GM23248 (cell line): ENCODE results near the gene RAB3B. TPM values are rescaled to one million over a fixed set of nuclear protein-coding genes. Genes with fewer than 3 reads are reported as not detected.

Experiments used
- DNase-seq: peaks from one replicate; pipeline ENCODE4 v3.0.0-alpha.2; 2015
- H2AFZ ChIP-seq: fragments of 200-600 bp; sonication (generic); 2 replicates; pipeline ENCODE4 v1.6.1; 2016; ENCODE audit warnings: antibody characterized with exemption
- H3F3A ChIP-seq: fragments of 200-600 bp; sonication (generic); 2 replicates; pipeline ENCODE4 v1.6.1; 2016; ENCODE audit warnings: mild to moderate bottlenecking, antibody characterized with exemption, mixed run types; ENCODE audit not compliant: insufficient read depth
- H3K27ac ChIP-seq: fragments of 200-600 bp; sonication (generic); 2 replicates; pipeline ENCODE4 v1.5.1; 2016; ENCODE audit warnings: mild to moderate bottlenecking
- H3K27me3 ChIP-seq: fragments of 200-600 bp; sonication (generic); replicated peaks from 2 replicates; pipeline ENCODE4 v1.6.1; 2016; ENCODE audit warnings: mild to moderate bottlenecking; ENCODE audit not compliant: insufficient read depth
- H3K36me3 ChIP-seq: fragments of 200-600 bp; sonication (generic); 2 replicates; pipeline ENCODE4 v1.6.1; 2016; ENCODE audit warnings: low read depth, mild to moderate bottlenecking
- H3K4me1 ChIP-seq: fragments of 200-600 bp; sonication (generic); 2 replicates; pipeline ENCODE4 v1.6.1; 2016; ENCODE audit warnings: mild to moderate bottlenecking; ENCODE audit not compliant: insufficient read depth
- H3K4me2 ChIP-seq: fragments of 200-600 bp; sonication (generic); one replicate; pipeline ENCODE4 v1.6.1; 2016; ENCODE audit warnings: mild to moderate bottlenecking; ENCODE audit not compliant: unreplicated experiment
- H3K4me3 ChIP-seq: fragments of 200-600 bp; sonication (generic); 2 replicates; pipeline ENCODE4 v1.5.1; 2016; ENCODE audit warnings: mild to moderate bottlenecking
- H3K79me2 ChIP-seq: fragments of 200-600 bp; sonication (generic); 2 replicates; pipeline ENCODE4 v1.6.1; 2016; ENCODE audit warnings: mild to moderate bottlenecking; ENCODE audit not compliant: insufficient read depth
- H3K9ac ChIP-seq: fragments of 200-600 bp; sonication (generic); 2 replicates; pipeline ENCODE4 v1.6.1; 2016; ENCODE audit warnings: mild to moderate bottlenecking
- H3K9me2 ChIP-seq: fragments of 200-600 bp; sonication (generic); 2 replicates; pipeline ENCODE4 v1.6.1; 2016; ENCODE audit warnings: mixed run types, mild to moderate bottlenecking, moderate library complexity; ENCODE audit not compliant: insufficient read depth
- H3K9me3 ChIP-seq: fragments of 200-600 bp; sonication (generic); one replicate; pipeline ENCODE4 v1.6.1; 2017; ENCODE audit warnings: low read depth
- H4K20me1 ChIP-seq: fragments of 200-600 bp; sonication (generic); 2 replicates; pipeline ENCODE4 v1.6.0; 2016; ENCODE audit not compliant: insufficient read depth
- EZH2 ChIP-seq: fragments of 200-600 bp; sonication (generic); IDR thresholded peaks from 2 replicates; pipeline ENCODE4 v1.6.1; 2018; ENCODE audit warnings: antibody characterized with exemption, mild to moderate bottlenecking; ENCODE audit not compliant: insufficient read depth, poor library complexity, severe bottlenecking
- EZH2phosphoT487 ChIP-seq: fragments of 200-600 bp; sonication (generic); IDR thresholded peaks from 2 replicates; pipeline ENCODE4 v1.6.1; 2018; ENCODE audit warnings: antibody characterized with exemption, moderate library complexity, mild to moderate bottlenecking, low read depth; ENCODE audit not compliant: insufficient read depth
- WGBS, 2 experiments: methylation state at CpG; one replicate each; pipeline ENCODE4 v1.1.6; 2015 to 2017; ENCODE audit warnings: low lambda C conversion rate in 2 of 2, low coverage in 1 of 2; ENCODE audit errors: missing lambda C conversion rate in 2 of 2; 5-methylcytosine and 5-hydroxymethylcytosine counted together
- in situ Hi-C: fragments of 300-500 bp; cut with MboI; formaldehyde crosslinking; loops from 2 replicates; pipeline ENCODE4 v1.15.0; 2020
- polyA plus RNA-seq: library from polyadenylated mRNA; unstranded; fragments of >200 nt; fragmentation: Nextera tagmentation; extraction: Ambion mirVana; gene quantifications from 2 replicates; pipeline ENCODE4 v1.2.1, GENCODE V29; 2016
- total RNA-seq: library from RNA; depleted of rRNA; stranded (reverse); fragments of >200 nt; shearing (Covaris generic); gene quantifications from 2 replicates; pipeline ENCODE4 v1.2.3, GENCODE V29; 2014

The RAB3B gene
- total and polyA plus RNA-seq, 2 experiments from 2014 or later, result 54.9 to 65.3 TPM

DNA sequence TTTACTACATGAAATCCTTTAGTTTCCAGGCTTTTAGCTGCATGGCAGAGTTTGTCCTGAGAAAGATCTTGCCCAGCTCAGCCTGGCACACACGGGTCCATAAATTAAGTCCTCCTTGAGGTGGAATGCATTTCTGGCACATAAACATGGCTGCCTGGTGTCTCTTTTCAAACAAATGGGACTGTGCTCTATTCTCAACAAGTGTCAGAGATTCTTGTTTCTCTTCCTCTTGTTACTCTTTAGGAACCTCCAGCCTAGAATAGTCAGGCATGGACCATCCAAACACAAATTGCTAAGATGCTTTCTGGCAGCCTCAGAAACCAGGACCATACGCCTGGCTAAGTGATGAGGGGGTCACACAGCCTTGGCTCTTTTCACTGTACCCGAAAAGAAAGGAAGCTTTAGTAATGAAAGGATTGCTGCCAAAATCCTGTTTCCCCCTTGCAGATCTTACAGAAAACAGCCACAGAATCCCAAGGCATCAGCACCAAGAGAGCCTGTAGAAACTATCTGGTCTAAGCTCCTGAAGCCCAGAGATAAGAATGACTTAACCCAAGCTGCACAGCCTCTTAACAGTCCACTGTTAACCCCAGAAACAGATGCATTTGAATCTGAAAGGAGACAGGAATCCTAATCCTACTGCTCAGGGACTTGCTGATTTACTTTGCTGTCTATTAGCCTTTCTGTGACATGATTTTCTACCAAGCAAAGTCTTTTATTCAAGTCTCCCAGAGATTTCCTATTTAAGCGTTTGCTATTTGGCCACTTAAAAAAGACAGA lies 80.1 kb downstream of the RAB3B start:
- H3K4me3 ChIP-seq, result no peak overlapping the region
- H3K27me3 ChIP-seq, result no peaks in the 10 kb centered on the region
- no peaks in the 10 kb centered on the region for H3K9me3 ChIP-seq
- no peak overlapping the region for H2AFZ ChIP-seq
- DNase-seq, result no peak
- H3K79me2 ChIP-seq, result no peaks in the 10 kb centered on the region
- H3K27ac ChIP-seq, result no peak overlapping the region
- no peak for TF ChIP-seq EZH2phosphoT487
- in situ Hi-C loops, result no loop called here
- no peaks in the 10 kb centered on the region for H4K20me1 ChIP-seq
- H3K9ac ChIP-seq, result no peak overlapping the region
- H3F3A ChIP-seq, result peaks cover 23% of the 10 kb centered on the region; the same call in 1 of the 2 replicates
- H3K36me3 ChIP-seq, result peaks cover 20% of the 10 kb centered on the region
- no peaks in the 10 kb centered on the region for H3K9me2 ChIP-seq
- 65 to 70% methylated on average over 4 of the region's 4 CpGs for WGBS, 2 experiments
- no peak overlapping the region for H3K4me2 ChIP-seq
- peaks cover 17% of the 10 kb centered on the region for H3K4me1 ChIP-seq

GRCh38 chr1:51908499-51908898 lies 82.0 kb downstream of the RAB3B start:
- TF ChIP-seq EZH2 (no peak), EZH2phosphoT487 (no peak)
- no peak overlapping the region for H3K9ac ChIP-seq
- no peak for DNase-seq
- H3K27ac ChIP-seq, result no peak overlapping the region
- no peak overlapping the region for H2AFZ ChIP-seq
- H3K4me3 ChIP-seq, result no peak overlapping the region
- H3F3A ChIP-seq, result peaks cover 23% of the 10 kb centered on the region; the same call in 1 of the 2 replicates
- H3K36me3 ChIP-seq, result 0 out of 2 replicates have a peak, but pooled peaks cover 5% of the 10 kb centered on the region
- H3K9me2 ChIP-seq, result no peaks in the 10 kb centered on the region
- 38 to 53% methylated on average over 2 of the region's 2 CpGs for WGBS, 2 experiments
- no peaks in the 10 kb centered on the region for H3K27me3 ChIP-seq
- no peaks in the 10 kb centered on the region for H4K20me1 ChIP-seq
- no peaks in the 10 kb centered on the region for H3K79me2 ChIP-seq
- no peaks in the 10 kb centered on the region for H3K9me3 ChIP-seq
- H3K4me2 ChIP-seq, result no peak overlapping the region
- in situ Hi-C loops, result no loop called here
- H3K4me1 ChIP-seq, result peaks cover 17% of the 10 kb centered on the region

DNA sequence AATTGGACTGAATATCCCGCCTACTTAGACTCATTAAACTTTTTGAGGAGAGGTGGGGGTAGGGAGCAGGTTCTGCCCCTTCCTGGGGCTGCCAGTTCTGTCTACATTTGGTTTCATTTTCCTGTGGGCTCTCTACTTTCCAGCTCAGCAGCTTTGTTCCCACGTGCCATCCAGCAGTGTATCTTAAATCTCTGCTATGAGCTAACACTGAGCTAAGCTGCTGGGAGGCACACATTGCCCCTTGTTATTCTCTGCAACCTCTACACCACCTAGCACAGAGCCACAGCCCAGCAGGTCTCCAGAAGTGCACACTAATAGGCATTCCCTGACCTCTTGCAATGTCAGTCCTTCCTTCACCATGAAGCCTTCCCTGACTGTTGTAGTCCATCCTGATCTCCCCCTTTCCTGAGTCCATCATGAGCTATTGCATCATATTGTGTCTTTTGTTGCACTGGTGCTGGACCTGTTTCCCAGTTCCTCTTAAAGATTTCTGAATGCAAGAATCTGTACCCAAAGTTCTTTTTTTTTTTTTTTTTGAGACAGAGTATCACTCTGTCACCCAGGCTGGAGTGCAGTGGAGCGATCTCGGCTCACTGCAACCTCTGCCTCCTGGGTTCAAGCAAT lies 83.3 kb downstream of the RAB3B start:
- Histone ChIP-seq H3K9me2 (no peaks in the 10 kb centered on the region), H3K27ac (peak overlapping the region; percentile 12; the same call in 1 of the 2 replicates), H4K20me1 (no peaks in the 10 kb centered on the region), H3K9me3 (no peaks in the 10 kb centered on the region), H3F3A (peaks cover 23% of the 10 kb centered on the region; the same call in 1 of the 2 replicates), H3K4me1 (peaks cover 17% of the 10 kb centered on the region), H3K4me3 (no peak overlapping the region), H3K36me3 (0 out of 2 replicates have a peak, but pooled peaks cover 5% of the 10 kb centered on the region), H2AFZ (no peak overlapping the region), H3K79me2 (no peaks in the 10 kb centered on the region), H3K4me2 (no peak overlapping the region), H3K9ac (no peak overlapping the region), H3K27me3 (no peaks in the 10 kb centered on the region)
- in situ Hi-C loops, result no loop called here
- DNase-seq, result peak; percentile 49
- TF ChIP-seq EZH2phosphoT487 (no peak), EZH2 (no peak)
- WGBS, 2 experiments, result 64 to 71% methylated on average over 4 of the region's 4 CpGs

- Histone ChIP-seq H3K4me3 (no peak overlapping the region), H3K27me3 (no peaks in the 10 kb centered on the region), H3K27ac (no peak overlapping the region), H3K9me3 (no peaks in the 10 kb centered on the region), H3K9ac (no peak overlapping the region), H3K36me3 (0 out of 2 replicates have a peak, but pooled peaks cover 5% of the 10 kb centered on the region), H2AFZ (no peak overlapping the region), H3F3A (peaks cover 23% of the 10 kb centered on the region; the same call in 1 of the 2 replicates), H3K4me1 (peaks cover 17% of the 10 kb centered on the region), H3K79me2 (no peaks in the 10 kb centered on the region), H3K4me2 (peak overlapping the region; percentile 6), H4K20me1 (no peaks in the 10 kb centered on the region), H3K9me2 (no peaks in the 10 kb centered on the region)
- WGBS, 2 experiments, result 70 to 71% methylated on average over 4 of the region's 4 CpGs
- no peak for TF ChIP-seq EZH2
- no peak for TF ChIP-seq EZH2phosphoT487
- peak; percentile 70 for DNase-seq
- in situ Hi-C loops, result no loop called here
Observed at GRCh38 chr1:51906306-51907078, 84.0 kb downstream of the RAB3B start.
